Measurements from ENCODE around the gene SEZ6L2.
"Not testable (repeated sequence)": the region's sequence is repeated elsewhere in the genome, so short reads cannot be mapped to it uniquely, and the experiment has no call there.

SEZ6L2 gene

DNA sequence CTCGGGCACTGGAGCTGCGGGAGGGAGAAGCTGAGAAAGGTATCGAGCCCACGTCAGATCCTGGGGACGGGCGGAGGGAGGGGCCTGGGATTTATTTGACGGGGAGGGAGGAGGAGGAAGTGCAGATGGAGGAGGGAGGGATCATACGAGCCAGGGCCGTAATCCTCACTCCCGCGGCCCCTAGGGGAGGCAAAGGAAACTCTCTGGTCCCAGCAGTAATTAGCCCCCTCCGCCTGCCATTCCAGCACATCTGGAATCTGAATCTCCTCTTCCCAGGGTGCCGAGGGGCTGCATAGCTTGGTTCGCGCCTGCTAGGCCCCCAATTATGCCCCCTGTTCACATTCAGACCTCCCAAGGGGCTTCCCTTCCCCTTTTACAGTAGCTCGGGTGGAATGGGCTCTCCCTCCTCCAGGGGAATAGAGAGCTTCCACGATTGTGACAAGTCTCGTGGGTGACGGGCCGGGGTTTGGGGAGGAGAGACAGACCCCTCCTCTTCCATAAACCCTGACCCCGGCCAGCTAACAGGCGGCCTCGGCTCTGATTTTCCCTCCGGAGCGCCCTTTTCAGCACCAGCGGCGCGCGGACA lies at the start of gene SEZ6L2:
TSS of gene SEZ6L2 (minus strand) at position 35 of the 586 bp plus-strand sequence. CDS start 531 bp downstream, outside the sequence.
- Histone ChIP-seq H3K4me3 (ENCODE audit: low read length) (peak within 1 kb of the TSS; percentile 93), H3K9ac (ENCODE audit: low read depth, low read length) (peak within 1 kb of the TSS; percentile 79; the same call in 1 of the 2 replicates), H3K36me3 (ENCODE audit: insufficient read depth, low read depth, low read length) (peaks cover 5% of the 10 kb centered on the region; the same call in 1 of the 2 replicates), H3K27me3 (ENCODE audit: insufficient read depth, low read length) (no peaks in the 10 kb centered on the region), H3K27ac (ENCODE audit: low read length) (no peak within 1 kb of the TSS), H3K4me1 (ENCODE audit: insufficient read depth, low read length) (0 out of 2 replicates have a peak, but pooled peaks cover 2% of the 10 kb centered on the region), H3K9me3 (ENCODE audit: insufficient read depth, low read depth, low read length) (no peaks in the 10 kb centered on the region)

DNA sequence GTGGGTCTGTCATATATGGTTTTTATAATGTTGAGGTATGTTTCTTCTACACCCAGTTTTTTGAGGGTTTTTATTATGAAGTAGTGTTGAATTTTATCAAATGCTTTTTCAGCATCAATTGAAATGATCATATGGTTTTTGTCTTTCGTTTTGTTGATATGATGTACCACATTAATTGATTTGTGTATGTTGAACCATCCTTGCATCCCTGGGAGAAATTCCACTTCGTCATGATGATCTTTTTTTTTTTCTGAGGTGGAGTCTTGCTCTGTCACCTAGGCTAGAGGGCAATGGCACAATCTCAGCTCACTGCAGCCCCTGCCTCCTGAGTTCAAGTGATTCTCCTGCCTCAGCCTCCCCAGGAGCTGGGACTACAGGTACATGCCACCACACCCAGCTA lies 48.5 kb upstream of the SEZ6L2 start:
- Histone ChIP-seq H3K4me3 (ENCODE audit: low read length) (no peak overlapping the region), H3K36me3 (ENCODE audit: insufficient read depth, low read depth, low read length) (no peaks in the 10 kb centered on the region), H3K9ac (ENCODE audit: low read depth, low read length) (no peak overlapping the region), H3K27ac (ENCODE audit: low read length) (no peak overlapping the region), H3K4me1 (ENCODE audit: insufficient read depth, low read length) (peaks cover 3% of the 10 kb centered on the region; the same call in 1 of the 2 replicates), H3K27me3 (ENCODE audit: insufficient read depth, low read length) (no peaks in the 10 kb centered on the region), H3K9me3 (ENCODE audit: insufficient read depth, low read depth, low read length) (no peaks in the 10 kb centered on the region)

DNA sequence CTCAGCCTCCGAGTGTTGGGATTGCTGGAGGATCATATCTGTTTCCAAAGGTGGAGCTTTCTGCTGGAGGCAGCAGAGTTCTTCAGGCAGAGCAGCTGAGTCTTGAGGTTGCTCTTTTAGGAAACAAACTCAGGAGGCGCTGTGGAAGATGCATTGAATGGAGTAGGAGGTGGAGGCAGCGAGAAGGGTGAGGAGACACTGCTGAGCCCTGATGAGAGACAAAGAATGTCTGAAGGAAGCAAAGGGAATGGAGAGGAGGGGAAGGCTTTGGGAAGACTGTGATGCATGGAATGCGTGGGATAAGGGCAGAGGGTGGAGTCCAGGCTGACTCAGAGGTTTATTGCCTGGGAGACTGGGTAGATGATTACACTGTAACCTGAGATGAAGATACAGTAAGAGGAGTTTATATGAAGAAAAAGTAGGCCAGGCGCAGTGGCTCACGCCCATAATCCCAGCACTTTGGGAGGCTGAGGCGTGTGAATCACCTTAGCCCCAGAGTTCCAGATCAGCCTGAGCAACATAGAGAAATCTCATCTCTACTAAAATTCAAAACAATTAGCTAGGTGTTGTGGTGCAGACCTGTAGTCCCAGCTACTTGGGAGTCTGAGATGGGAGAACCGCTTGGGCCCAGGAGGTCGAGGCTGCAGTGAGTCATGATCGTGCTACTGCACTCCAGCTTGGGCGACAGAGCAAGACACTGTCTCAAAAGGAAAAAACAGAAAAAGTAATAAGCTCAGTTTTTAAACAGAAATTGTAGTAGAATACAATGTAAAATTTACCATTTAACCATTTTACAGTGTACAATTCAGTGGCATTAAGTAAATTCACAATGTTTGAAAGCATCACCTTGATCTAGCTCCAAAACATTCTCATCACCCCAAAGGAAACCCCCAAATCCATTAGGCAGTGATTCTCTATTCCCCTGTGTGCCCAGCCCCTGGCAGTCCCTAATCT lies 44.8 kb upstream of the SEZ6L2 start:
- H3K4me3 ChIP-seq (ENCODE audit: low read length) = no peak overlapping the region
- H3K4me1 ChIP-seq (ENCODE audit: insufficient read depth, low read length) = no peaks in the 10 kb centered on the region
- no peaks in the 10 kb centered on the region for H3K36me3 ChIP-seq (ENCODE audit: insufficient read depth, low read depth, low read length)
- H3K27me3 ChIP-seq (ENCODE audit: insufficient read depth, low read length) = no peaks in the 10 kb centered on the region
- no peak overlapping the region for H3K9ac ChIP-seq (ENCODE audit: low read depth, low read length)
- no peak overlapping the region for H3K27ac ChIP-seq (ENCODE audit: low read length)
- no peaks in the 10 kb centered on the region; the same call in 1 of the 2 replicates for H3K9me3 ChIP-seq (ENCODE audit: insufficient read depth, low read depth, low read length)

DNA sequence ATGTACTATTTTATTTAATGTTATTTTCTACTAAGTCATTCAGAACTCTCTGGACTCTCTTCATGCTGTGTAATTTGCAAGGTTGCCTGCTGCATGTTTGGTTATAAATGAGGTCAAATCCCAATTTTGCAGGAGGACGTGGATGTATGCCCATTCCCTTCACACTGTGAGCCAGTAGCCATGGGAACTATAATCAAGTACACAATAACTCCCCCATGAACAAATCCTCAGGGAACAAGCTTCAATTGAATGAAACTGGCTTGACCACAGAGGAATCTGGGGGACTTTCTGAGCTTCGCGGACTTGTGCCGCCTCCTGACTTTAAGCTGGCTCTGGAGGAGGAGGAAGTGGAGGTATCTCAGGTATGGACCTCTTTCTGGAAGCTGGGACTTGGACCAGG lies 41.3 kb upstream of the SEZ6L2 start:
- no peaks in the 10 kb centered on the region for H3K27me3 ChIP-seq (ENCODE audit: insufficient read depth, low read length)
- H3K27ac ChIP-seq (ENCODE audit: low read length) = no peak overlapping the region
- H3K36me3 ChIP-seq (ENCODE audit: insufficient read depth, low read depth, low read length) = no peaks in the 10 kb centered on the region
- no peaks in the 10 kb centered on the region; the same call in 1 of the 2 replicates for H3K9me3 ChIP-seq (ENCODE audit: insufficient read depth, low read depth, low read length)
- H3K9ac ChIP-seq (ENCODE audit: low read depth, low read length) = no peak overlapping the region
- no peak overlapping the region for H3K4me3 ChIP-seq (ENCODE audit: low read length)
- H3K4me1 ChIP-seq (ENCODE audit: insufficient read depth, low read length) = no peaks in the 10 kb centered on the region

- H3K9ac ChIP-seq (ENCODE audit: low read depth, low read length); H3K4me3 ChIP-seq (ENCODE audit: low read length); H3K27me3 ChIP-seq (ENCODE audit: insufficient read depth, low read length); H3K4me1 ChIP-seq (ENCODE audit: insufficient read depth, low read length); H3K27ac ChIP-seq (ENCODE audit: low read length); H3K36me3 ChIP-seq (ENCODE audit: insufficient read depth, low read depth, low read length); H3K9me3 ChIP-seq (ENCODE audit: insufficient read depth, low read depth, low read length): not testable (repeated sequence)
Measured at GRCh38 chr16:29931750-29932149, 32.4 kb upstream of the SEZ6L2 start.

GRCh38 chr16:29927070-29927905 lies 27.9 kb upstream of the SEZ6L2 start:
- H3K4me1 ChIP-seq (ENCODE audit: insufficient read depth, low read length) = peaks cover 9% of the 10 kb centered on the region
- H3K4me3 ChIP-seq (ENCODE audit: low read length) = peak overlapping the region; percentile 77
- H3K27me3 ChIP-seq (ENCODE audit: insufficient read depth, low read length) = no peaks in the 10 kb centered on the region
- H3K27ac ChIP-seq (ENCODE audit: low read length) = no peak overlapping the region
- no peaks in the 10 kb centered on the region for H3K9me3 ChIP-seq (ENCODE audit: insufficient read depth, low read depth, low read length)
- peak overlapping the region; percentile 97; the same call in 1 of the 2 replicates for H3K9ac ChIP-seq (ENCODE audit: low read depth, low read length)
- peaks cover 9% of the 10 kb centered on the region for H3K36me3 ChIP-seq (ENCODE audit: insufficient read depth, low read depth, low read length)

DNA sequence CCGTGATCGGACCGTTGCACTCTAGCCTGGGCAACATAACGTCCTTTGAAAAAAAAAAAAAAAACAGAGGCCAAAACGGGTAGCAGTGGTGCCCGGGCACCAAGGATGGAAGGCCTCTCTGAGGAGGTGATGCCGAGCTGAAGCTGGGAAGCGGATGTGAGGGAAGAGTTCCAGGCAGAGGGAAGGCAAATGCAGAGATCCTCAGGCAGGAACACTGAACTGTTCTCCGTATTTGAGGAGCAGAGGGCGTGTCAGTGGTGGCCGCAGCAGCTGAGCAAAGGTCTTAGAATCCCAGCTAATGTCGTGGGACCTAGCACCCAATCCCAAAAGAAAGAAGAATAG lies 27.3 kb upstream of the SEZ6L2 start:
- Histone ChIP-seq H3K36me3 (ENCODE audit: insufficient read depth, low read depth, low read length) (peaks cover 14% of the 10 kb centered on the region), H3K9me3 (ENCODE audit: insufficient read depth, low read depth, low read length) (no peaks in the 10 kb centered on the region), H3K4me3 (ENCODE audit: low read length) (peak overlapping the region; percentile 77), H3K27me3 (ENCODE audit: insufficient read depth, low read length) (no peaks in the 10 kb centered on the region), H3K27ac (ENCODE audit: low read length) (peak overlapping the region; percentile 87), H3K4me1 (ENCODE audit: insufficient read depth, low read length) (peaks cover 9% of the 10 kb centered on the region), H3K9ac (ENCODE audit: low read depth, low read length) (peak overlapping the region; percentile 97)

GRCh38 chr16:29925781-29926710 lies 26.7 kb upstream of the SEZ6L2 start, which contains the start of gene KCTD13:
Gene KCTD13, minus strand, starts transcription at chr16:29926226. Its CDS starts 193 bp downstream, at chr16:29926033.
- Histone ChIP-seq H3K9ac (ENCODE audit: low read depth, low read length) (peak within 1 kb of the TSS; percentile 97), H3K27ac (ENCODE audit: low read length) (peak within 1 kb of the TSS; percentile 87), H3K36me3 (ENCODE audit: insufficient read depth, low read depth, low read length) (peaks cover 16% of the 10 kb centered on the region), H3K4me3 (ENCODE audit: low read length) (peak within 1 kb of the TSS; percentile 77), H3K4me1 (ENCODE audit: insufficient read depth, low read length) (peaks cover 9% of the 10 kb centered on the region), H3K9me3 (ENCODE audit: insufficient read depth, low read depth, low read length) (no peaks in the 10 kb centered on the region), H3K27me3 (ENCODE audit: insufficient read depth, low read length) (no peaks in the 10 kb centered on the region)

GRCh38 chr16:29925105-29925756 lies 25.9 kb upstream of the SEZ6L2 start:
- no peaks in the 10 kb centered on the region for H3K9me3 ChIP-seq (ENCODE audit: insufficient read depth, low read depth, low read length)
- peak overlapping the region; percentile 52; the same call in 1 of the 2 replicates for H3K9ac ChIP-seq (ENCODE audit: low read depth, low read length)
- H3K36me3 ChIP-seq (ENCODE audit: insufficient read depth, low read depth, low read length) = peaks cover 25% of the 10 kb centered on the region
- H3K4me3 ChIP-seq (ENCODE audit: low read length) = peak overlapping the region; percentile 77
- H3K27me3 ChIP-seq (ENCODE audit: insufficient read depth, low read length) = no peaks in the 10 kb centered on the region
- H3K4me1 ChIP-seq (ENCODE audit: insufficient read depth, low read length) = peaks cover 9% of the 10 kb centered on the region
- no peak overlapping the region for H3K27ac ChIP-seq (ENCODE audit: low read length)

DNA sequence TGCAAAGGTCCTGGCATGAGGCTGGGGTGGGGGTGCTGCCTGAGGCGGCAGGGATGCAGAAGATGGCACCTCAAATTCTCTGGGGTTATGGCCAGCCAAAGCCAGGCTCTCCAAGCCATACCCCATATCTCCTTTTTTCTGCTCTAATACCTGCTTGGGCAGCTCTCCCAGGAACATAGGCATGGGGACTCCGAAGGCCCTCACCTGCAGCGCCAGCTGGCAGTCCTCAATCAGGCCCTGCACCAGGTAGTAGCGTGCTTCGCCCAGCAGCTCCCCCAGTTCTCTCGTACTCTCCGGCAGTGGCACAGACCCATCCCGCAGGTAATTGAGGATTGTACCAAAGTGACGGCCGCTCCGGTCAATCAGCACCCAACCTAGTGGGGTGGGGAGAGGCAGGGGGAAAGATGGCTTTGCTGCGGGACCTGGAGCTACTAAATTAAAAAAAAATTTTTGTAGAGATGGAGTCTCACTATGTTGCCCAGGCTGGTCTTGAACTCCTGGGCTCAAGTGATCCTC lies 23.7 kb upstream of the SEZ6L2 start:
- Histone ChIP-seq H3K4me3 (ENCODE audit: low read length) (no peak overlapping the region), H3K9ac (ENCODE audit: low read depth, low read length) (no peak overlapping the region), H3K27ac (ENCODE audit: low read length) (no peak overlapping the region), H3K36me3 (ENCODE audit: insufficient read depth, low read depth, low read length) (peaks cover 38% of the 10 kb centered on the region), H3K4me1 (ENCODE audit: insufficient read depth, low read length) (peaks cover 9% of the 10 kb centered on the region), H3K9me3 (ENCODE audit: insufficient read depth, low read depth, low read length) (no peaks in the 10 kb centered on the region), H3K27me3 (ENCODE audit: insufficient read depth, low read length) (no peaks in the 10 kb centered on the region)

Measured in iPS-20b (cell line).